Hepatocyte (in vitro differentiated cells): ENCODE data around the gene GPC5.

Source experiments
- EZH2 ChIP-seq: fragments of 200-600 bp; sonication (generic); IDR thresholded peaks from 2 replicates; pipeline ENCODE4 v1.6.1; 2016; ENCODE audit warnings: antibody characterized with exemption, mild to moderate bottlenecking, borderline replicate concordance
- EZH2phosphoT487 ChIP-seq: fragments of 200-600 bp; sonication (generic); IDR thresholded peaks from one replicate; pipeline ENCODE4 v1.6.1; 2018; ENCODE audit warnings: antibody characterized with exemption, mild to moderate bottlenecking, low read depth, moderate library complexity; ENCODE audit not compliant: unreplicated experiment, severe bottlenecking
- TF ChIP-seq, protein P1 (sequence below): fragments of 200-600 bp; sonication (generic); IDR thresholded peaks from 2 replicates; pipeline ENCODE4 v1.5.1; 2016; ENCODE audit warnings: antibody characterized with exemption, mild to moderate bottlenecking; ENCODE audit not compliant: poor library complexity

DNA sequence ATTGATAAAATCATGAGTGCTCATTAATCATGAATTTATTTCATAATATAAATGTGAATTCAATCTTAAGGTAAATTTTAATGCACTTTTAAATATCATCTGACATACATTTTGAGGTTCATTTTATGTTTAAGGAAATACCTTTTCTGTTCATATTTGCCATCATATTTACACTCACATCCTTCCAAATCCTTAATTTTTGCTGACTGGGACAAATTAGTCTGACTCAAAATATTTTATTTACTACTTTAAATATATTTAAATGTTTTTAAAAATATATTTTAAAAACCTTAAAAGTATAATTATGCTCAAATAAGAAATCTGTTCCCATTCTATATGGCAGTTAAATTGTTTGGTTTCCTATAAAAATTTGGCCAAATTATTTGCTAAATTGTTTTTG, 438.1 kb downstream of the GPC5 start:
- TF ChIP-seq, protein P1, sequence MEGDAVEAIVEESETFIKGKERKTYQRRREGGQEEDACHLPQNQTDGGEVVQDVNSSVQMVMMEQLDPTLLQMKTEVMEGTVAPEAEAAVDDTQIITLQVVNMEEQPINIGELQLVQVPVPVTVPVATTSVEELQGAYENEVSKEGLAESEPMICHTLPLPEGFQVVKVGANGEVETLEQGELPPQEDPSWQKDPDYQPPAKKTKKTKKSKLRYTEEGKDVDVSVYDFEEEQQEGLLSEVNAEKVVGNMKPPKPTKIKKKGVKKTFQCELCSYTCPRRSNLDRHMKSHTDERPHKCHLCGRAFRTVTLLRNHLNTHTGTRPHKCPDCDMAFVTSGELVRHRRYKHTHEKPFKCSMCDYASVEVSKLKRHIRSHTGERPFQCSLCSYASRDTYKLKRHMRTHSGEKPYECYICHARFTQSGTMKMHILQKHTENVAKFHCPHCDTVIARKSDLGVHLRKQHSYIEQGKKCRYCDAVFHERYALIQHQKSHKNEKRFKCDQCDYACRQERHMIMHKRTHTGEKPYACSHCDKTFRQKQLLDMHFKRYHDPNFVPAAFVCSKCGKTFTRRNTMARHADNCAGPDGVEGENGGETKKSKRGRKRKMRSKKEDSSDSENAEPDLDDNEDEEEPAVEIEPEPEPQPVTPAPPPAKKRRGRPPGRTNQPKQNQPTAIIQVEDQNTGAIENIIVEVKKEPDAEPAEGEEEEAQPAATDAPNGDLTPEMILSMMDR: no peak
- TF ChIP-seq EZH2 (no peak), EZH2phosphoT487 (no peak)
